Heart right ventricle (tissue), 16 donors: Measurements from ENCODE around the gene MICAL1. TPM values are rescaled to one million over a fixed set of nuclear protein-coding genes. Genes with fewer than 3 reads are reported as not detected.

Source experiments
- ATAC-seq, 8 donors: fragments of 200-7000 bp; cut with Tn5 transposase; one replicate each; pipeline ENCODE4 v1.9.1; 2020; ENCODE audit warnings: mild to moderate bottlenecking in 8 of 8, moderate library complexity in 8 of 8, moderate number of reproducible peaks in 1 of 8
- DNase-seq, 2 donors: peaks; one replicate each; pipeline ENCODE4 v3.0.0-alpha.2; 2020
- H3K27ac ChIP-seq, 10 donors: fragments of 200-600 bp; sonication (generic) in 2 of 10; one replicate each; pipeline versions ENCODE4 v1.5.0 to v1.8.0; 2020 to 2022; ENCODE audit warnings: mild to moderate bottlenecking in 3 of 10
- H3K27me3 ChIP-seq, 7 donors: fragments of 200-600 bp; one replicate each; pipeline ENCODE4 v1.8.0; 2021 to 2022; ENCODE audit warnings: mild to moderate bottlenecking in 2 of 7
- H3K36me3 ChIP-seq, 9 donors: fragments of 200-600 bp; sonication (generic) in 1 of 9; one replicate each; pipeline versions ENCODE4 v1.5.0 to v1.8.0; 2020 to 2022; ENCODE audit warnings: mild to moderate bottlenecking in 2 of 9
- H3K4me1 ChIP-seq, 9 donors: fragments of 200-600 bp; sonication (generic) in 1 of 9; one replicate each; pipeline versions ENCODE4 v1.5.0 to v1.8.0; 2020 to 2022; ENCODE audit warnings: mild to moderate bottlenecking in 4 of 9
- H3K4me3 ChIP-seq, 10 donors: fragments of 200-600 bp; sonication (generic) in 2 of 10; one replicate each; pipeline versions ENCODE4 v1.5.0 to v1.8.0; 2020 to 2022; ENCODE audit warnings: mild to moderate bottlenecking in 7 of 10, moderate library complexity in 2 of 10
- H3K9me3 ChIP-seq, 11 donors: fragments of 200-600 bp in 10 of 11; sonication (generic) in 2 of 11; one replicate each; pipeline versions ENCODE4 v1.5.0 to v1.8.0; 2013 to 2022; ENCODE audit warnings: mild to moderate bottlenecking in 2 of 11, control low read depth in 1 of 11, moderate library complexity in 1 of 11
- whole genome bisulfite sequencing, 2 donors: extraction: QIAGEN DNeasy Blood & Tissue Kit; methylation state at CpG; one replicate each; pipeline ENCODE4 v1.1.7; 2013; ENCODE audit warnings: inconsistent platforms in 1 of 2; 5-methylcytosine and 5-hydroxymethylcytosine counted together
- intact Hi-C, 10 donors: fragments of 100-400 bp; cut with DNase I; formaldehyde crosslinking; loops; one replicate each; pipeline versions ENCODE4 v1.11.1 to v1.14.2; 2022
- polyA plus RNA-seq, 2 donors: library from polyadenylated mRNA; stranded (reverse); fragments of 200-250 nt; gene quantifications; one replicate each; pipeline ENCODE4 v1.2.3, GENCODE V29; 2013
- total RNA-seq, 10 donors: library from RNA; stranded (reverse); fragmentation: NEBNext Ultra II Directional in 3 of 10; extraction: Animal tissue kit (Norgen Biotek cat#: 25700) in 3 of 10; gene quantifications; one replicate each; pipeline versions ENCODE4 v1.2.1 to v1.2.4, GENCODE V29; 2021 to 2023
- TF ChIP-seq, protein P1 (sequence below), 9 donors: fragments of 200-600 bp; sonication (generic) in 2 of 9; IDR thresholded peaks; one replicate each; pipeline versions ENCODE4 v1.5.0 to v1.8.0; 2021 to 2022; ENCODE audit warnings: antibody characterized with exemption in 9 of 9, mild to moderate bottlenecking in 5 of 9, moderate library complexity in 1 of 9
- donor health status: Arrhythmogenic right ventricular cardiomyopathy.
- donor health status: ischemic (EF 13 %, LVEDD 7.1; RV severe dilation, severe dysfunction).
- donor health status: healthy with polysubstance abuse.
- donor health status: DM: no; HTN: yes; CAD: no.
- donor health status: DM: no; HTN: no; CAD: no.
- donor health status: ischemic (EF 25% LVEDD 6.9; RV normal size, moderate dysfunction).
- donor health status: ischemic (EF 25% LVEDD 5.7; RV mildly dilated, moderate dysfunction).
- donor health status: healthy.
- donor health status: DM: yes; HTN: yes; CAD: no.
- donor health status: Ischemic cardiomyopathy.
- donor health status: ischemic (EF 35%, LVEDD 5.7; RV mildly dilated, moderate dysfunction).
- donor health status: nonischemic (EF 11% LVEDD 7.7; RV severe dilation, severe dysfunction).
- donor health status: DM: yes; HTN: yes; CAD: no.
- donor health status: PGD.
- donor health status: ischemic (EF 29% LVEDD 5.4; RV normal size, mild dysfunction).
- donor health status: nonischemic (EF 23%, LVEDD 6.1; RV moderate dilation, normal function).

Gene MICAL1
- total and polyA plus RNA-seq, 12 donors, result 2.4 to 24.0 (median 5.6) TPM

GRCh38 chr6:109453594-109454495 is 1.7 kb downstream of the MICAL1 start:
- TF ChIP-seq, protein P1, sequence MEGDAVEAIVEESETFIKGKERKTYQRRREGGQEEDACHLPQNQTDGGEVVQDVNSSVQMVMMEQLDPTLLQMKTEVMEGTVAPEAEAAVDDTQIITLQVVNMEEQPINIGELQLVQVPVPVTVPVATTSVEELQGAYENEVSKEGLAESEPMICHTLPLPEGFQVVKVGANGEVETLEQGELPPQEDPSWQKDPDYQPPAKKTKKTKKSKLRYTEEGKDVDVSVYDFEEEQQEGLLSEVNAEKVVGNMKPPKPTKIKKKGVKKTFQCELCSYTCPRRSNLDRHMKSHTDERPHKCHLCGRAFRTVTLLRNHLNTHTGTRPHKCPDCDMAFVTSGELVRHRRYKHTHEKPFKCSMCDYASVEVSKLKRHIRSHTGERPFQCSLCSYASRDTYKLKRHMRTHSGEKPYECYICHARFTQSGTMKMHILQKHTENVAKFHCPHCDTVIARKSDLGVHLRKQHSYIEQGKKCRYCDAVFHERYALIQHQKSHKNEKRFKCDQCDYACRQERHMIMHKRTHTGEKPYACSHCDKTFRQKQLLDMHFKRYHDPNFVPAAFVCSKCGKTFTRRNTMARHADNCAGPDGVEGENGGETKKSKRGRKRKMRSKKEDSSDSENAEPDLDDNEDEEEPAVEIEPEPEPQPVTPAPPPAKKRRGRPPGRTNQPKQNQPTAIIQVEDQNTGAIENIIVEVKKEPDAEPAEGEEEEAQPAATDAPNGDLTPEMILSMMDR (IDR thresholded peaks at IDR 0.05), result no peak
- 91 to 93% methylated on average over 27 of the region's 27 CpGs for WGBS, 2 donors
- H3K27ac ChIP-seq, result peak overlapping the region in 8 of 10 donors; percentile 66 to 88 (median 78)
- intact Hi-C loops, result no loop called here
- peaks cover 6 to 54% (median 29%) of the 10 kb centered on the region in 9 donors for H3K4me1 ChIP-seq
- DNase-seq (peak; percentile 44 to 52), ATAC-seq (peak in 2 of 8 donors; percentile 1)
- H3K27me3 ChIP-seq, result no peaks in the 10 kb centered on the region
- H3K9me3 ChIP-seq, result no peaks in the 10 kb centered on the region
- H3K4me3 ChIP-seq, result peak overlapping the region in 7 of 10 donors; percentile 57 to 91 (median 85)
- peaks cover 0 to 38% (median 0%) of the 10 kb centered on the region in 9 donors for H3K36me3 ChIP-seq

GRCh38 chr6:109453156-109453555 is 2.4 kb downstream of the MICAL1 start:
- H3K27me3 ChIP-seq, result no peaks in the 10 kb centered on the region
- ATAC-seq (no peak), DNase-seq (no peak)
- H3K4me1 ChIP-seq, result peaks cover 6 to 47% (median 29%) of the 10 kb centered on the region in 9 donors
- intact Hi-C loops, result no loop called here
- TF ChIP-seq, protein P1 (IDR thresholded peaks at IDR 0.05), result no peak
- no peaks in the 10 kb centered on the region for H3K9me3 ChIP-seq
- no peak overlapping the region for H3K27ac ChIP-seq
- WGBS, 2 donors, result 92% methylated on average over 2 of the region's 2 CpGs
- H3K36me3 ChIP-seq, result peaks cover 0 to 44% (median 0%) of the 10 kb centered on the region in 9 donors
- H3K4me3 ChIP-seq, result no peak overlapping the region

GRCh38 chr6:109452181-109452580 is 3.4 kb downstream of the MICAL1 start:
- no peak overlapping the region for H3K27ac ChIP-seq
- no peaks in the 10 kb centered on the region for H3K27me3 ChIP-seq
- H3K4me3 ChIP-seq, result no peak overlapping the region
- ATAC-seq (no peak), DNase-seq (no peak)
- 91 to 93% methylated on average over 9 of the region's 9 CpGs for WGBS, 2 donors
- intact Hi-C loops, result no loop called here
- H3K4me1 ChIP-seq, result peaks cover 6 to 37% (median 25%) of the 10 kb centered on the region in 9 donors
- no peaks in the 10 kb centered on the region for H3K9me3 ChIP-seq
- H3K36me3 ChIP-seq, result peaks cover 0 to 46% (median 0%) of the 10 kb centered on the region in 9 donors
- TF ChIP-seq, protein P1 (IDR thresholded peaks at IDR 0.05), result no peak

GRCh38 chr6:109451376-109451775 is 4.2 kb downstream of the MICAL1 start:
- no peak overlapping the region for H3K27ac ChIP-seq
- no peaks in the 10 kb centered on the region for H3K27me3 ChIP-seq
- H3K9me3 ChIP-seq, result no peaks in the 10 kb centered on the region
- H3K36me3 ChIP-seq, result peaks cover 0 to 54% (median 0%) of the 10 kb centered on the region in 9 donors
- intact Hi-C loops, result no loop called here
- no peak overlapping the region for H3K4me3 ChIP-seq
- TF ChIP-seq, protein P1 (IDR thresholded peaks at IDR 0.05), result no peak
- ATAC-seq (no peak), DNase-seq (no peak)
- H3K4me1 ChIP-seq, result peaks cover 5 to 29% (median 17%) of the 10 kb centered on the region in 9 donors
- 95 to 97% methylated on average over 7 of the region's 7 CpGs for WGBS, 2 donors
